GF-D8 (cell line): ENCODE measurements around the gene LBHD1.
"Not testable (repeated sequence)": the region's sequence is repeated elsewhere in the genome, so short reads cannot be mapped to it uniquely, and the experiment has no call there.

Experiments used
- DNase-seq: peaks from one replicate; lab custom pipeline; 2025; lab: John Stamatoyannopoulos, UW

Gene LBHD1

DNA sequence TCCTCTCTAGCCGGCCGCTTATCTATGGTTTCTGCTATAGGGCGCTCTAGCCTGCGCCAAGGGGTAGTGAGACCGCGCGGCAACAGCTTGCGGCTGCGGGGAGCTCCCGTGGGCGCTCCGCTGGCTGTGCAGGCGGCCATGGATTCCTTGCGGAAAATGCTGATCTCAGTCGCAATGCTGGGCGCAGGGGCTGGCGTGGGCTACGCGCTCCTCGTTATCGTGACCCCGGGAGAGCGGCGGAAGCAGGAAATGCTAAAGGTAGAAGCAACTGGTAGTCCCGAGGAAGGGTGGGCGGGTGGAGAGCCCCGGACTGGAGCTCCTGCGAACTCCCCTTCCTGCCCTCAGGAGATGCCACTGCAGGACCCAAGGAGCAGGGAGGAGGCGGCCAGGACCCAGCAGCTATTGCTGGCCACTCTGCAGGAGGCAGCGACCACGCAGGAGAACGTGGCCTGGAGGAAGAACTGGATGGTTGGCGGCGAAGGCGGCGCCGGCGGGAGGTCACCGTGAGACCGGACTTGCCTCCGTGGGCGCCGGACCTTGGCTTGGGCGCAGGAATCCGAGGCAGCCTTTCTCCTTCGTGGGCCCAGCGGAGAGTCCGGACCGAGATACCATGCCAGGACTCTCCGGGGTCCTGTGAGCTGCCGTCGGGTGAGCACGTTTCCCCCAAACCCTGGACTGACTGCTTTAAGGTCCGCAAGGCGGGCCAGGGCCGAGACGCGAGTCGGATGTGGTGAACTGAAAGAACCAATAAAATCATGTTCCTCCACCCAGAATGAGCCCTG lies at the start of gene LBHD1, which contains the start of gene UQCC3:
TSS of gene LBHD1 (minus strand) at position 660 of the 782 bp plus-strand sequence. CDS start 2,236 bp downstream, outside the sequence.
TSS of gene UQCC3 (plus strand) at position 66 of the 782 bp plus-strand sequence. CDS start at position 139, 73 bp downstream.
- peak; percentile 60 for DNase-seq

DNA sequence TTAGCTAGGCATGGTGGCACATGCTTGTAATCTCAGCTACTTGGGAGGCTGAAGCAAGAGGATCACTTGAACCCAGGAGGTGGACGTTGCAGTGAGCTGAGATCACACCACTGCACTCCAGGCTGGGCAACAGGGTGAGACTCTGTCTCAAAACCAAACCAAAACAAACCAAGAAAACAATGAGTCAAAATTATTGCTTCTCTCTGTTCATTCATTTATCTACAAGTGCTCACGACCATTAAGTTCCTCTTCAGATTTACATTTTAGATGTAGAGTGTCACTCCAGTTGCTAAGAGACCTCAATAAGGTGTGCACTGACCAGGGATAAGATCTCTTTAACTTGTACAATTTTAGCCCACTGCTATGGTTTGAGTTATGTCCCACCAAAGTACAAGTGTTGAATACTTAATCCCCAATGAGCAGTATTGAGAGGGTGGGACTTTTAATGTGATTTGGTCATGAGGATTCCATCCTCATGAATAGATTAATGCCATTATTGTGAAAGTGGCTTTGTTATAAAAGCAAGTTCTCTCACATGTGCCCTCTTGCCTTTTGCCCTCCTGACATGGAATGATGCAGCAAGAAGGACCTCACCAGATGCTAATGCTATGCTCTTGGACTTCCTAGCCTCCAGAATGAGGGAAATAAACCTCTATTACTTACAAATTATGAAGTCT lies 47.4 kb upstream of the LBHD1 start:
- DNase-seq: no peak

DNA sequence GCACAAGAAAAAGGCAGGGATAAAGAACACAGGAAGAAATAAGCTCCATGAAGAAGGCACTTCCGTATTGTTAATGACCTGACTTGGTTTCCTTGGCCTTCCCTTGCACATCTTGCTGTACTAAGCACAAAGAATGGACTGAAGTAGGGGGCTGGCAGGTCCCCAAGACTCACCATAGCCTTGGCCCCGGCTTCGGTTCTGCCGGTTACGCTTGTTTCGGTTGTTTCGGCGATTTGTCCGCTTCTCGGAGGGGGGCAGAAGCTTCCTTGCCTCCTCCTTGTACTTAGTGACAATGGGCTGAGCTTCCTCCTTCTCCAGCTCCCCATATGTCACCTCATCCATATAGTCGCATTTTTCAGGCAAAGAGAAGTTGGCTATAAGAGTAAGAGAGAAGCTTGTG lies 44.7 kb upstream of the LBHD1 start:
- no peak for DNase-seq

DNA sequence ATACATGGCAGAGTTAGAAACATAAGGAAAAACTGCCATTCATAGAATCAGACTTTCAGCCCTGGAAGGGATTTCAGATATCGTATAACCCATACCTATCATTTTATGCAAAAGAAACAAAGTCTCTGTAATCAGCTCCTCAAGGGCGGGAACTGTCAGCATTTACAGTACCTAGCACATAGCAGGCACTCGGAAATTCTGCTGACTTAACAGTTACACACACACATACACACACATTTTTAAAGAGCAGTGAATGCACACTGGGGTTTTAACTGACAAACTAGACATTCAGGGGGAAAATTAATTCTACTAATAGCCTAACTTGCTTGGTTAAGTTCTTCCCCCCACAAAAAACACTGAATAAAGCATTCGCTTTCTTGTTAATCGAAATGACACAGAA lies 44.1 kb upstream of the LBHD1 start:
- DNase-seq: no peak

DNA sequence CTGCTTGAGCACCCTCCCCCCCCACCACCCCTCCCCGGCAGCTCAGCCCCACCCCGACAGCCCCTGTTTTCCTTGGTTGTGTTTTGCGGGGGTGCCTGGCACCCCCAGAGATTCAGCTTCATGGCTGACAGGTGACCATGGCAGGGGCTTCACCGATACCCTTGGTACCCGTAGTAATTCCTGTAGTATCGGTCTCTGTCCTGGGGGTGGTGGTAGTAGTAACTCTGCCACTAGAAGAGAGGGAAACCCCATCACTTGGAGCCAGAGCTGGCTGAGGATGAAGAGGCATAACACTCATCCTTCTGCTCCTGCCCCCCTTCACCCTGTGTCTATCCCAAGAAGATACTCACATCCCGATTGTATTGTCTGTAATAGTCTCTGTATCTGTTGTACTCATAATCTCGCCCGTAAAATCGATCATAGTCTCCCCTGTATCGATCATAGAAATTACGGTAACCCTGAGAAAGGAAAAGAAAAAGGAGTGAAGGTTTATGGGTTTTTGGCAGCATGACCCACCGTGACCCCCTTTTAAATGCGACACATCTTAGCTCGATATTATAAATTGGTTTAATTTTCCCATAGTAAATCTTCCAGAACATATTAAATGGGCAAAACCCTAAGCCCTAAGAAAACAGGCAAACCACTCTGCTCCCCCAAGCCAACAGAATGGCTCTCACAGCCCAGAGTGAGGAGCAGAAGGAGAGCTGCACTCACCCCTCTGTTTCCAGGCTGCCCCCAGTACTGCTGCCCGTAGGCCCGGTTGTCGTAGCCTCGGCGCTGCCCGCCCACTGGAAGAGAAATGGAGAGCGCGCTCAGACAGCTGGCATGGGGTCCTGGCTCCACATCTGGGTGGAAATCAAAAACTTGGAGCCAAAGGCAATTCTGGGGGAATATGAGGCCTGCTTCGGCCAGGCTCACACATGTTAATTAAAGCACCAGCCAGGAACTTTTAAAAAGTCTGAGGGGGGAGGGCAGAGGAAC lies 43.4 kb upstream of the LBHD1 start:
- DNase-seq: no peak

DNA sequence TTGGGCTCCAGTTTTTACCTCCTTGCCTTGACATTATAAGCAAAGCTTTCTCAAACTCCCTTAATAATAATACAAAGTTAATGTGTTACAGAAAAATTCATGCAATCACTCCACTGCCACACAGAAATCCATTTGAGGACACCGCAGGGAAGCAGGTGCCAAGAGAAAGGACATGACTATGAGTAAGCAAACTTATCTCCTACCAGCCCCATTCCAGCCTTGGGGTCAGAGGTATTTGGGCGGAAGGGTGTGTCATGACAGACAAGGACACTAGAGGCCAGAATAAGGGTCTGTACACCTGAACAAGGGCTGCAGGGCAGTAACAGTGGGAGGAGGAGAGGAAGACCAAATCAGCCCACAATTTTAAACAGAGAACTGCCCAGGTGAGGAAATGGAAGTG lies 41.3 kb upstream of the LBHD1 start:
- no peak for DNase-seq

DNA sequence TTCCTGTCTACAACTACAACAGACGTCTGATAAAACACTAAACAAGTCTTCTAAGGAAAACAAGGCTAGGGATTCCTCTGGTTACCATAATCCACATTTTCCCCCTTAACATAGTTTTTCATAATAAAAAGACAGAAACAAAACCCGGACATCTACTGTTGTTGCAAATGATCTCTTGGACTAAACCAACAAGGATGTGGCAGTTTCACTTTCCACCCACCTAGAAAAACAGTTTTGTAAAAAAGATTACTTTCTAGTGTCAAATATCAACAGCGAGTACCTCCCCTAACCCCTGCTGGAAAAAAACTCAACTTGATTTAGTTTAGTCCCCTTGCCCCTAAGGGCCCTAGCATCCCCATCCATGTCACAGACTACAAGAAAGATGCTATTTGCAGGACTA lies 40.8 kb upstream of the LBHD1 start:
- DNase-seq: no peak

DNA sequence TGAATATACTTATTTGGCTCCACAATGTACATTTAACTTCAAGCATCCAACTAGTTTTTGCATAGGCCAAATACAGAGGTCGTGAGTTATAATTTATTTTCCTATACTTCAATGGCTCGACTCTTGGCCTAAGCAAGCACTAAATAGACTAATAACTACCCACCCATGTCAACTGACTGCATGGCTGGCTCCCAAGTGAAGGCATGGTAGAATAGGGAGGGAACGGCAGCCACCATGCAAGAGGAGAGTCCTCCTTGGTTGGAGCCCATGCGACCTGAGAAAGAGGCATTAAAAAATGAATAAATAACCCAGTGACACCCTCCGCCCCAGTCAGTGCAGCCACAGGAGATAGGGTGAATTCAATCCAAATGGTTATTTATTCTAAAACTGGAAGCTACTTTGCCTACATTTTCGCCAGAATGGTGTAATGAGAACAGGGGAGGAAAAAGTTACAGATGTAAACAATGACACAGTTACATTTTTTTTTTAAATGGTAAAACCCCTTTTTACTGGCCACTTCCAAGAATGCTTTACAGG lies 40.3 kb upstream of the LBHD1 start:
- DNase-seq: no peak

DNA sequence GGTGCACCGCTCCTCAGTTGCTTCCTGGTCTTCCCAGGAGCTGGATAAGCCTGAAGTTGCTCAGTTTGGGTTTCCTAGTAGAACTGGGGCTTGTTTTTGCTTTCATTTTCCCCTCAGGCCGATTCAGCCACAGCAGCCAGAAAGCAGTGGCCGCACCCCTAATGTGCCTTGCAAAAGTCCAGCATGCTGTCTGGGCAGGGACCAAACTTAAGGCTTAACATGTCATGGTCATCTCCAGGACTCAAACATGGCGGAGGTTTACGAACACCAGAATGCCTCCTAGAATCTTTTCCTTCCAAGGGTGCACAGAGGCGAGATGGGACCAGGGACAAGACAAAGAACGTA lies 37.9 kb upstream of the LBHD1 start:
- DNase-seq: no peak

DNA sequence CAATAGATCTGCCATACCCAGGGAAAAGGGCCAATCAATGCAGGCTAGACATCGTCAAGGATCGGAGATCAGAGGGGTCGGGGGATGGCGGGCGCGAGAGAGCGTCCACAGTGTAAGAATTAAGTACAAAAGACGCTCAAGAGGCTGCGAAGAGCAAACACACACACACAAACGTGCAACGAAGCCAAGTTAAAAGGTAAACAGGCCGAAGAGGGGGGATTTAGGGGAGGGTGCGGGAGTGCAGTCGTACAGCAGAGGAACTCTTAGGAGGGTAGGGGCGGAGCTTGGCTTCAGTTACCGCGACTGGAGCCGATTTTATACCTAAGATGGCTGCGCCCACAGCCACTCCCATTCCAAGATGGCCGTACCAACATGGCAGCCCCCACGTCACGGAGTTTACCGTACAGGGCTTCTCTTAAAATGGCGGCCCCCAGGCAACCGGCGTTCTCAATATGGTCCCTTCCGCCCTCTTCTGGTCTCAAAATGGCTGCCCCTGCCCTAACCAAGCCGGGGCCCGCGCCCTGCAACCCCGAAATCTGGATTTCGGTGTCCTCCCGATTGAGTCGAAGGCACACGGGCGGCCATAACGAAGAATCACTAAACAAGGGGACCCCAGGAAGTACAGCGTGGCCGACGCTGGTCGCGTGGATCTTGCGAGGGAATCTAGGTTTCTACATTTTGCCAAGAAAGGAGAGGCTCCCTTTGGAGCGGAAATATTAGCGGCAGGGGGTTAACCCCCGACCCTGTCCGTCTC lies 37.4 kb upstream of the LBHD1 start:
- DNase-seq: no peak

DNA sequence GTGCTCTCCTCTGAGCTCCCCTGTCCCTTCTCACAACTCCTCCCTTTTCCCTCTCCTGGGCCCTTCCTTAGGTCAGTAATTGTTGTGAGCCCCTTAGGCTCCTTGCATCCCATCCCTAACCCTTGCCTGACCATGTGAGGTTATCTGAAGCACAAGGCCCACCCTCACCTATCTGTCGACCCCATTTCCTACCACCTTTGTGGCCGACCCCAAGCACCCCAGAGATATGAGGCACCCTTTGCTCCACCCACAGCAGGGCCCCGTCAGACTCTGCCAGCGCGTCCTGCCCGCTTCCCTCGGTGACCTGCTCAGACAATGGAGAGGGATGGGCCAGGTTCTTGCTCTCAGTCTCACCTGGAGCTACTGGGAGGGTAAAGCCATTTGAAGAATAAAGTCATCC lies 36.7 kb upstream of the LBHD1 start:
- no peak for DNase-seq

DNA sequence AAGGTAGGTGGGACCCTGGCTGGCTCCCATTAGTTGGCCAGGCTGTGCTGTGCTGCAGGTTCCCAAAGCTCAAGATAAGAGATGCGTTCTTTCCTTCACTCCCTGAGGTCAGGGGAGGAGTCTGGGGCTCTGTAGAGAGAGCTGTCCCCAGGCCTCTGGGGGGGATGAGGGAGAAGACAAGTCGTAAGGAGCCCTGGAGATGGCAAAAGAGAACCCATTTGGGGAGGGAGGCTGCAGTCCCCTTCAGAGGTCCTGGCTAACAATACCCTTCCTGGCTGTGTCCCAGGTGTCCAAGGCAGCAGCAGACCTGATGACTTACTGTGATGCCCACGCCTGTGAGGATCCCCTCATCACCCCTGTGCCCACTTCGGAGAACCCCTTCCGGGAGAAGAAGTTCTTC lies 36.3 kb upstream of the LBHD1 start:
- no peak for DNase-seq

DNA sequence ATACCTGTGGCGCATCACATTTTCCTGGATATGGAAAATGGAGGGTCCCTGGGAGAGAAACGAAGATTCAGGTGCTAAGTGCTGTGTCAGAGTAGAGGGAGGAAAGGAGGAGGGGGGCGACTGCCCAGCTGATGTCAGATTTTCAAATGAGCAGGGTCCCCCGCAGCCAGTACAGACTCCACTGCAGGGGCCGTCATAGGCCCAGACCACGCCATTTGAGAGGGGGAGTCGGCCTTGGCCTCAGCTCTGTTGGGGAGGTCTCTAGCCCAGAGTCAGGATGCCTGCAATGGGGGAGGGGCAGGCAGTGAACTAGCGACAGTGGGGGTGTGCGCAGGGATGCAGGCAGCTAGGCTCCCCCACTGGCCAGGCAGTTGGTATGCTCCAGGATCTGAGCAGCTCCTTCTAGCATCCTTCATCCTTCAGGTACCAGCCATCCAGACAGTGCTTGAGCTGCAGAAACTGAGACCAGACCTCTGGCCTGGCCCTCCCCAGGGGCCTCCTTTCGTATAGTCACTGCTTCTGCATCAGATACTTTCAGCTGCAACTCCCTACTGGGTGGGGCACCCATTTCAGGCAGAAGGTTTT lies 35.3 kb upstream of the LBHD1 start, which contains the start of the genes BSCL2 and GNG3:
TSS of gene BSCL2 (minus strand) at position 148 of the 585 bp plus-strand sequence. CDS start 229 bp downstream, outside the sequence.
TSS of gene GNG3 (plus strand) at position 400 of the 585 bp plus-strand sequence. CDS start 620 bp downstream, outside the sequence.
- no peak for DNase-seq

DNA sequence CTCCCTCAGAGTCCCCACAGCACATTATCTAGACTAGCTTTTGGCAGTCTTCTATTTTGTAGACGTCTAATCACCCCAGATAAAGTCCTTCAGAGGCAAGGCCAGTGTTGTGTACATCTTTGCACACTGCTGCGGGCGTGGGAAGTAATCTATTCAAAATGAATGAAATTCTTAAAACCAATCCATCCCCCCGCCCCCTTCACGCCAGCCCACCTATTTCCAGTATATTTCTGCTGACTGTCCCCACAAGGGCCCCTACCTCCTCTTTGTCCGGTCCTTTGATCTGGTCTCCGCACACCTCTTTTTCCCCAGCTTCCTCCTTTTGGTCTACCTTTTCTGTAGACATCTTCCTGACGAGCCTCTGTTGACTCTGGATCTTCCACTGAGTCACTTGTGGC lies 34.8 kb upstream of the LBHD1 start:
- no peak for DNase-seq

DNA sequence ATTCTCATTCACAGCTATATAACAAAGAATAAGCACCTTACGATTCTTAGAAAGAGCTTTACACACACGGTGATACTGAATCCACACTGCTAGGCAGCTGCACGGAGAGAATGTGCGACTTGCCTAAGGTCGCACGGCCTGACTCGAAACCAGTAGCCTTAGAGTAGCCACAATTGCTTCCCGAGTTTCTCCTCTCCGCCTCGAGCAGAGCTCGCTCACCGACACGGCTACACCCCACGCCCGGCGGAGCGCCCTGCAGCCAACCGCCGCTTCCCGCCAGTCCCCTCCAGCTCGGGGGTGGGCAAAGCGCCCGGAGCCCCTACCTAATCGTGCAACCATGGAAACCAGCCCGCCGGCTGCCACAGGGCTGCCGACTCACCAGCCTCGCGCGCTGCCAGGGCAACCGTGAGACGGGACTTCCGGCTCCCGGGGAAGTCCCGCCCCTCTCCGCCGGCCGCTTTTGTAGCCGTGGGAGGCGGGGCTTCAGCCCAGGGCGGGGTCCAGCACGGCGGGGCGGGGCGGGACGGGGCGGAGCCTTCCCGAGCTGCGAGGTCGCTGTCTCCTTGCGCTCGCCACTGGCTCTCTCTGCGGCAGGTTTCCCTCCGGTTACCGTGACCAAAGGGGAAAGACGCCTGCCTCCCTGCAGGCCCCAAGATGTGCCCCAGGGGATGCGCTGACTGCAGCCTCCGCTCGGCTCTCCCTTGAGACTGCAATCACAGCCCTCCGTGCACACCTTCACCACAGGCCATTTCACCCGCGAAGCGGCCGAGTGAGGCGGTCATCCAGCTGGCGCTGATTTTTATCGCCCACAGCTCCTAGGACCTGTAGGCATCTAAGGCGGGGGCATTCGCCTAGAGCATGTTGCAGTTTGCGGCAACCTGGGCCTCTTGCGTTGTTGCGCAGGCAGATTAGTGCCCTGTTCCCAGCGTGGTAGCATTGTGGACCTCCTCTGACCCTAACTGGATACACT lies 34.1 kb upstream of the LBHD1 start:
- DNase-seq: peak; percentile 73

DNA sequence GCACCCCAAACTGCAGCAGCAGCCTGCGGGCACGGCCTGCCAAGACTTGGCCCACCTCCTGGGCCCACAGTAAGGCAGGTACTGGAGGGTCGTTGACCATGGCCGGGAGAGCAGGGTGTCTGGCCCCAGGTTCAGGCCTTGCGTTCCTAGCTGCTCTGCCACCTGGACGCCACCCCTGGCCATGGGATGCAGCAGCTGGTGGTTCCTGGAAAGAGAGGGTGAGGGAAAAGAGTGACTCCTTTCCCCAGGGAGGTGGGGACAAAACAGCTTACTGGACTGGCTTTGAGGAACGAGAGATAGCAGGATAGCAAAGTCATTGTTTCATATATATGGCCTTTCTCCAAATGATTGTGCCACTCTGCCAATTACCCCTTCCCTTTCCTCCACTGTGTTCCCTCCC lies 33.3 kb upstream of the LBHD1 start:
- DNase-seq: no peak

DNA sequence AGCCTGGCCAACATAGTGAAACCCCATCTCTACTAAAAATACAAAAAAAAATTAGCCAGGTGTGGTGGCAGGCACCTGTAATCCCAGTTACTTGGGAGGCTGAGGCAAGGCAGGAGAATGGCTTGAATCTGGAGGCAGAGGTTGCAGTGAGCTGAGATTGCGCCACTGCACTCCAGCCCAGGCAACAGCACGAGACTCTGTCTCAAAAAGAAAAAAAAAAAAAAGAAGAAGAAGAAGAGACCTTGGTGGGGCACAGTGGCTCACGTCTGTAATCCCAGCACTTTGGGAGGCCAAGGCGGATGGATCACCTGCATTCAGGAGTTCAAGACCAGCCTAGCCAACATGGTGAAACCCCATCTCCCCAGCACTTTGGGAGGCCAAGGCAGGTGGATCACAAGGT lies 31.9 kb upstream of the LBHD1 start:
- DNase-seq: not testable (repeated sequence)

DNA sequence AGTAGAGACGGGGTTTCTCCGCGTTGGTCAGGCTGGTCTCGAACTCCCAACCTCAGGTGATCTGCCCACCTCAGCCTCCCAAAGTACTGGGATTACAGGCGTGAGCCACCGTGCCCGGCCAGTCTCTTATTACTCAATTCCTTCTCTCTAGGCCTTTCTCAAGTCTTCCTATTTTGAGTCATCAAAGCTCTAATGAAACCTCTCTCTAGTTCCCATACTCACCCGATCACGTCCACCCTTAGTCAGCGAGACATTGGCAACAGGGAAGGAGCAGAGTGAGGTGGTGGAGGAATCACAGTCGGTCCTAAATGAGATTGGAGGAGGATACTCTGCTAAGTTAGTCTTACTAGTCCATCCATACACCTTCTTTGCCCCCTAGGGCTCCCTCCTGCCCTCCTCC lies 30.2 kb upstream of the LBHD1 start:
- DNase-seq: no peak

DNA sequence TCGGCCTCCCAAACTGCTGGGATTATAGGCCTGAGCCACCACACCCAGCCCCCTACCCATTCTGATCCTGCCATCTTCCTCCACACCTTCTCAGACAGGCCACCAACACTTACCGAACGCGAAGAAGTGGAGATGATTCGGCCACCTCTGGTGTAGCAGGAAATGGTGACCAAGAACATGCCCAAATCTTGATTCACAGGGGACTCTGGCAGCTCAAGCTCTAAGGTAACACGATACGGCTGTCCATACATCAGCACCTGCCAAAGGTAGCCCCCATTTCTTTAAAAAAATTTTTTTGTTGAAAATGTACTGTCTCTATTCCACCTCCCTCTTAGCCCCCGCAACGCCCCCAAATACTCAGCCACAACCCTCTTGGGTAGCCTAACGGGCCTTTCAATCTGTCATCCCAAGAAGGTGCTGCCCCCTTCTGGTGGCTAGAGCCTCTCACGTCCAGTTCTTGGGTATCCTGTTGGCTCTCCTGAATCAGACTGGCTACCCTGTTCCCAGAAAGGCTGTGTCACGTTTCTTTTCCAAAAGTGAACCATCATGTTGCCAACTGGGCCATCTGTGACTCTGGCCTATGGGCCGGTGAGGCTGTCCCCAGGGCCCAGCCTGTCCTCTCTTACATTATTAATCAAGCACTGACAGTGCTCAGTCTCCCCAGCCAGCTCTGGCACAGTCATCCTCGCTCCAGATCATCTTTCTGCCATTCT lies 22.5 kb upstream of the LBHD1 start:
- DNase-seq: peak; percentile 8
